GM19099 (cell line): Measurements from ENCODE around the gene PIGM.

Experiments
- POLR2A ChIP-seq: IDR thresholded peaks from 3 replicates; pipeline ENCODE4 v1.6.1; 2011; ENCODE audit warnings: low read depth; ENCODE audit not compliant: insufficient read length; ENCODE audit errors: extremely low read depth

Gene PIGM

DNA sequence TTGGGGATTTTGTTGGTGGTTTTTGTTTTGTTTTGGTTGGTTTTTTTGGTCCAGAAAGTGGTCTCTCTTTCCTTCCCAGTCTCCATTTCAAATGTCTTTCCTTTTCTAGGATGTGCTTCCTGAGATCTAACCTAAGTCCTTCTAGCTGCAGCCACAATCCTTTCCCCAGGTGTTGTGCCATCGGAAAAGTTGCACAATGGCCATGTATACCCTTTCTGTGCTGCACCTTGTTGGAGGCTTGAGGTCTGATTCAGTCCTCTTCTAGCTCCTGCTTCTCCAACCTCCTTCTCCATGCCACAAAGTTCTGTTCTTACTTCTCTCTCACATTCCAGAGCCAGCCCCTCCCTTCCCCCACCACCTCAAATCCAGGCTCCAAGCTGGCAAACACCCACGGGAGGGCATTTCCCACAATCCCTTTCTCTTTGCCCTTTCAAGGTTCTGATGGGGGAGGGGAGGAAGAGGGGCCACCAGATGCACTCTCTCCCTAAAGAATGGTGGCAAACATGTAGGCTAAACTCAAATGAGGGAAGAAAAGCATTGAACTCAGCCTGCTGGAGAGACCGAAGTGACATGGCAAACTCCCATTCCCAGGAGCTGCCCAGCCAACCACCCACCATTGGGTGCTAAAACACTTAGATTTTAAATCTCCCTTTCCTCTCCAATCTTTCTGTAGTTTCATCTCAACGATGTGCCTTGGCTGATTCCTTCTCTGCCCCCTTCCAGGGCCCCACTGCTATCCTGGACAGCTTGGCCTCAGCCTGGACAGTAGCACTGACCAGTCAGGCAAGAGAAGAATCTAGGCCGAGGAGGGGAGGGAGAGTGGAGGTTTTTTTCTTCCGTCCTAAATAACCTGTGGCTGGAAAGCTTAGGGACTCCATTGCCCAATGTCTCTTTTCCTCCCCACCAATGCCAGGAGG is 35.3 kb upstream of the PIGM start:
- TF ChIP-seq POLR2A, result no peak

DNA sequence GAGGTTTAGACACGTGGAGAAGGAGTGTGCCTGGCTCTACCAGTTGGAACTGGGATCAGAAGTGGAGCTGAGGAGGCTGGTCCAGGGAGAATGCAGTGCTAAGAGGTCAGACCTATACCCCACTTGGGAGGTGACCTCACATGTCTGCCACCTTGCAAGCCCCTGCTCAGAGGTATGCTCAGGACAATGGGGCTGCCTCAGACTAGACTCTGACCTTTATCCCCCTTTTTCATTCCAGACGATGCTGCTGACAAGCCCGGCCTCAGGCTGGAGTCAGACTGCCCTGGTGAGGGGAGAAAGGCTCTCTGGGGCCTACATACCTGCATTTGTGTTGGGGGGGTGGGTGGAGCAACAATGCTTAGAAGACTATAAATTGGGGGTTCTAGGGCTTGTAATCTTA is 33.0 kb upstream of the PIGM start:
- TF ChIP-seq POLR2A, result no peak

DNA sequence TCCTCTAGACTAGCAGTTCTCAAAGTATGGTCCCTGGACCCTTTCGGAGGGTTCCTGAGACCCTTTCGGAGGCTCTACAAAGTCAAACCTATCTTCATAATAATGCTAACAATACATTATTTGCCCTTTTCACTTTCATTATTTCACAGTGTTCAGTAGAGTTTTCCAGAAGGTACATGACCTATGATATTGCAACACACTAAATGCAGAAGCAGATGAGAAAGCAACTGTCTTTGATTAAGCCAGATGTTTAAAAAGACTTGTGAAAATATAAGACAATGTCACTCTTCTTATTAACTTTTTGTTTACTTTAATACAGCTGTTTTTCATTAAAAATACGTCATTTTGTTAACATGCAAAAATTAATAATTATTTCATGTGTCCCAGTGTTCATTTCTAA is 32.4 kb upstream of the PIGM start:
- TF ChIP-seq POLR2A, result no peak

DNA sequence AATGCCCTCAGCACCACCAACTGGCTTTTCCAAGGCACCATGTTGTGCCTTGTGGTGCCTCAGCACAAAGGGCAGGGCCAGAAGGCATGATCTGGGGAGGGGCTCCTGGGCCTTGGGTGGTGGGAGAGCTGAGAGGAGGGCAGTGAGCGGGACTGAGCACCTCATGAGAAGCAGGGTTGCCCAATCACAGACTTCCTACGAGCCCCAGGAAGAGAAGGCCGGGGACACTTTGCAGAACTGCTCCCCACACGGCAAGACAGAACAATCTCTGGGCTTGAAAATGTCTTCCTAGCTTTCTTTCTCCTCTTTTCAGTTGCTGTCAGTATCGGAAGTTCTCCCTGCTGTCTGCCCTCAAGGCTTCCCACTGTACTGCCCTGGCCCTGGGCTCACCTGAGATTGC is 31.4 kb upstream of the PIGM start:
- TF ChIP-seq POLR2A, result no peak

DNA sequence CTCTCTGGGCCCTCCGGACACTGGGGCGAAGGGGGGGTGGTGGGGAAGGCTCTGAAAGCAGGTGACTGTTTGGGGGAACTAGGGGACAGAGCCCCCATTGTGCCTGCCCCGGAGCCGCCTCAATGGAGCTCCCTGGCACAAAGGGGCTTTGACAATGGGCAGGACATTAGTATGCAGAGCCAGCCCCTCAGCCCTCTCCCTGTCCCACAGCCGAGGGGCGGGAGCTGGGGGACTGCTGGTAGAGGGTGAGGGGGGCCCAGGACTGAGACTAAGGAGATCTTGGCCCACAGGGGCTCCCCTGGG is 30.4 kb upstream of the PIGM start:
- TF ChIP-seq POLR2A, result no peak

DNA sequence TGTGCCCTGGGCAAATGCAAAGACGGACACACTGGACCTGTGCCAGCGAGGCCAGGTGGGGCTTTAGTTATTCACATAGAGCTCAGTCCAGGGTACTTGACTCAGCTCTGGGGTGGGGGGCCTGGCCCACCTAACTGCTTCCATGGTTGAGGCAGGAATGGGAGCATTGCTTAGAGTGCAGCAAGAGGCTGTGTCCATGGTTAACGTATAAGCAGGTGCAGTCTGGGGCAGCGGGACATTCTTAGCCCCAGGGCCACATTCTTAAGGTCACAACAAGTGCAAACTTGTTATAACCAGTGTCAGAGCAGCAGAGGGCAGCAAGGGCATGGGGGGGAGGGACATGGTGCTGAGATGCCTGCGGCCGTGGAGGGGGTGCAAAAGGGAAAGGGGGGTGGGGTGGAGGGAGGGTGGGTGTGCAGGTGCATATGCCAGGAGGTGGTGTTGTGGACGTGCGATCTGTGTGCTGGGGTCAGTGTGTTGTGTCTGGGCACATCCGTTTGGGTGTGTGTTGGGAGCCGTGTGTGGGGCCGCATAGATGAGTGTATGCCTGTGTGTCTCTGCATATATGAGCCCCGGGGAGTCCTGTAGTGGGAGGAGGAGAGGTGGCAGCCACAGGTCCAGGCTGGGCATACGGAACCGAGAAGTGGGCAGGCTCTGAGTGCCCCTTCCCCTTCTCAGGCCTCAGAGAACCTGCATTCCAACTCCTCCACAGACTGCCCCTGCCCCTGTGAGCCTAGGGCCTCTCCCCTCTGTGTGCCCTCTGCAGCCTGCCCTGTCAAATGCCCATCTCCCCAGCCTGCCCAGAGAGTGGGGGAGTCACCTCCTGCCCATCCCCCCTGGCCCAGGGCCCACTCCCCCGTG is 29.8 kb upstream of the PIGM start:
- no peak for TF ChIP-seq POLR2A

DNA sequence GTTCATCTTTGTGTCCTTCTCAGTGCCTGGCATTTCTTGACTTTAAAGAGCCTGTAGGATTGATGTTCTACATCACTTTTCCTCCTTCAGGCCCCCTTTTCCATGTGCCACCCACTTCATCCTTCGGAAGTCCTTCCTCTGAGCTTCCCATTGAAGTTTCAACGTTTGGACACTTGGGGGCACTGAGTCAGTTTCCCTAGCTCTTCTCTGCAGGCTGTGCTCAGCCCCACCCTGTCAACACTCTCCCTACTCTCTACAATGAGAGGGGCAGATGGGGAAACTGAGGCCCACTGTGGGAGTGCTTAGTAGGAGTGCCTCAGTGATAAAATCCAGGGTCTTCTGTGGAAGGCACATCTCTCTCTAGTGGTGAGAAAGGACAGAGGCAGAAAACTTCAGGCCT is 26.3 kb upstream of the PIGM start:
- no peak for TF ChIP-seq POLR2A

DNA sequence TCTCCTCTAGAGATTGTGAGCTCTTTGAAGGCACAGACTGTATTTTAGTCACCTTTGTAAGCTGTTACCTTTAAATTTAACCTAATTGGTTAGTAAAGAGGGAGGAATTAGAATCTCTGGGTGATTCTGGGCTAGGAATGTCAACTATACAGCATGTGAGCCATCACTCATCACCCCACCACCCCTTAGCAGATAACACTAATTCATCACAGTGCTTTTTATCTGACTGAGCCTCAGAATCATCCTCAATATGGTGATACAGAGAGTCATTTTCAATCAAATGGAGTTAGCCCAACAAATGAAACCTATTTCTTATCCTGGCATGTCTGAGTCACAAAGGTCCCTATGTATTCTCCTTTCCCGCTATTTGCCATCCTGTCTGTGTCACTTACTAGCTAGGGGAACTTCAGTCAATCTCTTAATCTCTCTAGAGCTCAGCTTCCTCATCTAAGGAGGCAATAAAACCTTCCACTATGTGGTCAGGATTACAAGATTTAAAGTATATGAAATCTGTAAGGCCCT is 24.9 kb upstream of the PIGM start:
- no peak for TF ChIP-seq POLR2A

DNA sequence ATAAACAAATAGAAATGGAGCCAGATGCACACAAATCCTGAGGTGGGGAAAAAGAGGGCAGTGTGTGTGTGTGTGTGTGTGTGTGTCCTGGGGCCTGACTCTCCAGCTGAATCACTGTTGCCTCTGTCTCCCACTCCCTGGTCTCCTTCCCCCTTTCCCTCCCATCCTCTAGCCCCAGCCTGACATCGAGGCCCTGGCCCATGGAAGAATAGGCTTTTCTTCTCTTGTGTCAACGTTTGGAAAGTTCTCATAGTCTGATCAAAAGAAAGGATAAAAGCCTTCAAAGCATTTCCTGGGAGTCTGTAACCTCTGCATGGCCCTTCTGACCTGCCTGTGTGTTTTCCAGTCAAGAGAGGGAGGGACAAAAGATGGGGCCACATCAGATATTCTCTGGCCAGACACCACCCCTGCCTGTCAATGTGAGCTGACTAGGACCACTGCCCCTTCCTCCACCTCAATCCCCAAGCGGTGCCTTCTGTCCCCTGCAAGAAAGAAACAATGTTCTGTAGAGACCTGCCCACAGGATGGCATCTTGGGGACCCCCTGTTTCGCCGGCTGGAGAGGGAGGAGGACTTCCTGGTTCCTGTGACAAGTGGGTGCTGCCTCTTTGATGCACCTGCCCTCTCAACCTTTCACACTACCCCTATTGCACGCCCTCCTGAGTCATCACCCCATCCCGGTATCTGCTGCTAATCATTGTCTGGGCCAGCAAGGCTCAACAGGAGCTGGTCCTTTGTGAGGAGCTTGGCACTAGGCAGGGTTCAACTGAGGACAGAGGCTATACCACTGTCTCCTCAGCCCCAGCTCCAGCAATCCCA is 22.0 kb upstream of the PIGM start:
- TF ChIP-seq POLR2A, result no peak

DNA sequence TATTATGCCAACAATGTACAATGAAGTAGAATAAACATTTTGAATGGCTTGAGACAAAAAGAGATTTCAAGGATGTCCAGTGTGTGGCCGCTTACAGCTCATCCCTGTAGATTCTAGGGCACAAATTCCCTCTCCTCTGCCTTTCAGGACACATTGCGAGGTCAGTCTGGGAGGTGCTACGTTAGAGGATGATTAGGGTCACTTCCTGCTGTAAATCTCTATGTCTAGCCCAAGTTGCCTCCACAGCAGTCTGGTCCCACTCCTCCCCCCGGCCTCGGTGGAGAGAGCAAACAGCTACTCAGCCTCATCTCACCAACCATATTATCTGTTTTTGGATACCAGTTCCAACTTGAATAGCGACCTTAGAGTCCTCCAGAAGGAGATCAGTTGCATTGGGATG is 21.1 kb upstream of the PIGM start:
- TF ChIP-seq POLR2A, result no peak

DNA sequence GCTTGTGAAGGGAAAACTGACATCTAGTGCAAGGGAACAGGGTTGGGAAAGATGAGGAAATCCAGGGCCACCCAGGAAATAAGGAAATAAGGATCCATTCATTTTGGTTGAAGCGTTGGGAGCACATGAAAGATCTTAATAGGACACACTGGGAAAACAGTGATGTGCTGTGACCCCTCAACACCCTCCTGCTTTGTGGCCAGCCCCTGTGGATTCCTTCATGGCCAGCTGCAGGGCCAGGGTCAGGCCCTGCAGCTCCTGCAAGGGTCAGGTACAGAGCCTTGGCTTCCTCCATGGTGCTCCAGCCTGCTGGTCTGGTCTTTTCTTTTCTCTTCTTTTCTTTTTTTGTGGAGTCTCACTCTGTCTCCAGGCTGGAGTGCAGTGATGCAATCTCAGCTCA is 18.8 kb upstream of the PIGM start:
- no peak for TF ChIP-seq POLR2A

DNA sequence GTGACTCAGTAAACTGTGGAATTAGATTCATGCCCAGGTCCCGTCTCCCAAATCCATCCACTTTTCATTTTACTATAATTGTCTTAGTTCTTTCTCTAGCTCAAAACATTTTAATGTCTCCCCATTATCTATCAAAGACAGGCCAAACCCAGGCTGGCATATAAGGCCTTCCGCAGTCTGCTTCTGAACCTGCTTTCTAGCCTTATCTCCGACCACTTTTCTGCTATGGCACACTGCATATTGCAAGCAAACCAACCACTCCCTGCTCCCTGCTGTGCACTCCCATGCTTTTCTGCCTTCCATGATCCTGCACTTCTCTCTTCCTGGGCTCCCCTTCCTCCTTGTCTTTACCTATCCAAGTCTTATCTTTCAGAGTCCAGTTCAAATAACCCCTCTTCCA is 17.3 kb upstream of the PIGM start:
- no peak for TF ChIP-seq POLR2A

DNA sequence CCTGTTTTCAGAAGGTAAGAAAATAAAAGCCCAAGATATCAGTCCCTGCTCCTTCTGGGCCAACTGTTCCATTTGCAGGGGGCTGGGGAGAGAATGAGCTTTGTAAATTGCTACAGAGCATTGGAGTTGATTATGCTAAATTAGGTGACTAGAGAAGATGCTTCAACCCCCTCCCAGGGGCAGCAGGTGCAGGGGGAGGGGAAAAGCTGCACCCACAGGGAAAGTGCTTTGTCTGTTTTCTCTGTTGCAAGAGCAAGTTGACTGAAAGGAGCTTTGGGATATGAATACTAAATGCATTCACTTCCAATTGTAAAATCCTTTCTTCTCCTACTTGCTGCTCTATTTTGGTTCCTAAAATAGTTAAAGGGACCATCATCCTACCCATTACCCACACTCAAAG is 16.5 kb upstream of the PIGM start:
- no peak for TF ChIP-seq POLR2A

DNA sequence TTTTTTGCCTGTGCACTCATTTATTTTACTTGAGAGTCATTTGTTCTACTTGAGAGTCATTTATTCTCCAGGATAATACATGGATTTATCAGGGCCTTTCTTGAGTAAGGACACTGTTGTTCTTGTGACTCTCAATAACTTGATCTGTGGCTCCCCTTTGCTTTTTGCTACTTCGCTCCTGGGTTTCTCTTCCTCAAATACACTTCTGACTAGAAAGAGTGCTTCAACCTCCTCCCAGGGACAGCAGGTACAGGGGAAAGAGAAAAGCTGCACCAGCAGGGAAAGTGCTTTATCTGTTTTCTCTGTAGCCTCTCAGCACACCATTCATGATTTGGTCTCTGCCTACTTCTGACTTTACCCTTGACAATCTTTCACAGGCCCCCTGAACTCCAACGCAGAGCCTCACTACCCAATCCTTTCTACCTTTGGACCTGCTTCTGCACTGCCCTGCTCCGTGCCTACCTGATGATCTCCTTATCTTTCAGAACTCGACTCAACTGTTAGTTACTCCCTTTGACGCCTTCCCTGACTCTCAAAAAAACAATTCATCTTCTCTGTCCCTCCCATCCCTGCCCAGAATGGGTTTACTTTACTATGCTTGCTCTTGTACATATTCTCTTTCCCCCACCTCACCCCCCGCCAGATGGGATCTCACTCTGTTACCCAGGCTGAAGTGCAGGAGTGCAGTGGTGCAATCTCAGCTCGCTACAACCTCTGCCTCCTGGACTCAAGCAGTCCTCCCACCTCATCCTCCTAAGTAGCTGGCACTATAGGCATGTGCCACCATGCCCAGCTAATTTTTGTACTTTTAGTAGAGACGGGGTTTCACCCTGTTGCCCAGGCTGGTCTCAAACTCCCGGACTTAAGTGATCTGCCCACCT is 15.6 kb upstream of the PIGM start:
- no peak for TF ChIP-seq POLR2A
